ENCODE measurements around the gene MFSD2B.

MFSD2B gene

DNA sequence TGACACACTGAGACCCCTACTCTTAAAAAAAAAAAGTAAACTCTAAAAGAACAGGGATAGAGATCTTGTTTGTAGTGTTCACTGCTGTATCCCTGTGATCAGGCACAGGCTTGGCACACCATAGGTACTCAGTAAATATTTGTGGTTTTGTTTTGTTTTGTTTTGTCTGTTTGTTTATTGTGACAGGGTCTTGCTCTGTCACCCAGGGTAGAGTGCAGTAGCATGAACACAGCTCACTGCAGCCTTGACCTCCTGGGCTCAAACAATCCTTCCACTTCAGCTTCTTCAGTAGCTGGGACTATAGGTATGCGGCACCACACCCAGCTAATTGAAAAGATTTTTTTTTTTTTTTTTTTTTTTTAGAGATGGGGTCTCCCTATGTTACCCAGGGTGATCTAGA lies 43.1 kb downstream of the MFSD2B start:
- DNase-seq (ENCODE audit: low spot score): no peak
- no peak overlapping the region for H3K27ac ChIP-seq
- TF ChIP-seq, protein P1, sequence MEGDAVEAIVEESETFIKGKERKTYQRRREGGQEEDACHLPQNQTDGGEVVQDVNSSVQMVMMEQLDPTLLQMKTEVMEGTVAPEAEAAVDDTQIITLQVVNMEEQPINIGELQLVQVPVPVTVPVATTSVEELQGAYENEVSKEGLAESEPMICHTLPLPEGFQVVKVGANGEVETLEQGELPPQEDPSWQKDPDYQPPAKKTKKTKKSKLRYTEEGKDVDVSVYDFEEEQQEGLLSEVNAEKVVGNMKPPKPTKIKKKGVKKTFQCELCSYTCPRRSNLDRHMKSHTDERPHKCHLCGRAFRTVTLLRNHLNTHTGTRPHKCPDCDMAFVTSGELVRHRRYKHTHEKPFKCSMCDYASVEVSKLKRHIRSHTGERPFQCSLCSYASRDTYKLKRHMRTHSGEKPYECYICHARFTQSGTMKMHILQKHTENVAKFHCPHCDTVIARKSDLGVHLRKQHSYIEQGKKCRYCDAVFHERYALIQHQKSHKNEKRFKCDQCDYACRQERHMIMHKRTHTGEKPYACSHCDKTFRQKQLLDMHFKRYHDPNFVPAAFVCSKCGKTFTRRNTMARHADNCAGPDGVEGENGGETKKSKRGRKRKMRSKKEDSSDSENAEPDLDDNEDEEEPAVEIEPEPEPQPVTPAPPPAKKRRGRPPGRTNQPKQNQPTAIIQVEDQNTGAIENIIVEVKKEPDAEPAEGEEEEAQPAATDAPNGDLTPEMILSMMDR (IDR thresholded peaks at IDR 0.05): no peak
- no peak overlapping the region for H3K4me3 ChIP-seq

DNA sequence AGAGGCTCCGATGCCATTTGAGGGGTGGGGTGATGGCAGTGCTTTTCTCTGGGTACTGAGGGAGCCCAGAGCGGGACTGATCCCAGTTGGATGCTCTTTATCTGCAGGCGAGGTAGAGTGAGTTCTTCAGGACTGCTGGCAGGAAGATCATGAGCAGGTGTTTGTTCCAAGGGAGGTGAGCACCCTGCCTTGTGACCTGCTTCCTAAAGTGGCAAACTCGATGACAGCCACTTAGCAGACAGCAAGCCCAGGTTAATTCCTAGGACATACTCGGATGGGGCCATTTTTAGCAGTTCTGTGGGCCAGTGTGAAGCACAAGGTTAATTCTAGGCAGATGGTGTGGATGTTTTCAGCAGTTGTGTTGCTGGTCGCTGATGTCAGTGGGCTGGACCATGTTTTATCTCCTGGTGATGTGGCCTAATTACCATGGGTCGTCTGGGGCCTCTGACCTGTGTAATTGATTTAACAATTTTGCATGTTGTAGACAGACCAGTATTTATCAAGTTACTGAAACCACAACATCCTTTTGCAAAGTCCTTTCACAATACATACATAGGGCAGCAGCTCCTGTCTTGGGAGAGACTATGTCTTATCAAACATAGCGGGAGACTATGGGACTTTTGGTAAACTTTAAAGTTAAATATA lies 44.6 kb downstream of the MFSD2B start:
- H3K27ac ChIP-seq: no peak overlapping the region
- TF ChIP-seq, protein P1 (IDR thresholded peaks at IDR 0.05): no peak
- DNase-seq (ENCODE audit: low spot score): no peak
- no peak overlapping the region for H3K4me3 ChIP-seq

DNA sequence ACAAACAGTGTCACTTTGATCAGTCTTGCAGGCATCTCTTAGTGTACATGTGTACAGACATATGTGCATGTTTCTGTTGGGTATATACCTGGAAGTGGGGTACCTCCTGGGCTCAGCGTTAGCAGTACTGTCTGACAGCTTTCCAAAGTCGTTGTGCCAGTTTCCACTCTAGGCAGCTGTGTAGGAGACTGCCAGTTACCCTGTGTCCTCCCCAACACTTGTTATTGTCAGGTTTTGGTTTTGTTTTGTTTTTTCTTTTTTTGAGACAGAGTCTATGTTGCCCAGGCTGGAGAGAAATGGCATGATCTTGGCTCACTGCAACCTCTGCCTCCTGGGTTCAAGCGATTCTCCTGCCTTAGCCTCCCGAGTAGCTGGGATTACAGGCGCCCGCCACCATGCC lies 45.9 kb downstream of the MFSD2B start:
- TF ChIP-seq, protein P1 (IDR thresholded peaks at IDR 0.05): no peak
- no peak overlapping the region for H3K27ac ChIP-seq
- no peak overlapping the region for H3K4me3 ChIP-seq
- DNase-seq (ENCODE audit: low spot score): no peak

DNA sequence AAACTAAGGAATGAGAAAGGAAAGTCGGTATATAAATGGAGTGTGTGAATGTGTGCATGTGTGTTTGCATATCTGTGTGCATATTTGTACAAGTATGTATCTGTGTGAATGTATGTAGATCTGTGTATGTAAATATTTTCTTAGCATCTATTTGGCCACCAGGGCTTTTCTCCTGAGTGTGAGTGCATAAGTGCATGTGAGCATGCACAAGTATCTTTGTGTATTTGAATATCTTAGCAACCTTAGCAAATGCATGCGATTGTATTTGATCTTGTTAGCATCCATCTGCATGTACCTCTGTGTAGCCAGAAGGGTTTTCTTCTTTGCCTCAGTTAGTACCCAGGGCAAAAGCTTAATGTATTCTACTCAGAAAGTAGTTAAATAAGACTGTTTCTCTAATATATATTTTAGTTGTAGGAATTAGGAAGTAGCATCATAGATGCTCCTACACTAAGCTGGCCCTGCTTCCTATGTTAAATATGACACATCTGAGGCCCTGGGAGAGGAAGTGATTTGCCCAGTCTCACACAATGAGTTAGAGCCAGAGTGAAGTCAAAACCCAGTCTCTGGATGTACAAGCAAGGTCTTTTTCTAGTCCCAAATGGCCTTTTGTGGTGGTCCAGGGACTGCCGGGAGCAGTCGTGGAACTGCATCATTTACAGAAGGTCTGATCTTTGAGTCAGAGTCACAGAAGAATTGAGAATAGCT lies 48.8 kb downstream of the MFSD2B start:
- DNase-seq (ENCODE audit: low spot score): no peak
- H3K4me3 ChIP-seq: no peak overlapping the region
- TF ChIP-seq, protein P1 (IDR thresholded peaks at IDR 0.05): no peak
- H3K27ac ChIP-seq: no peak overlapping the region

DNA sequence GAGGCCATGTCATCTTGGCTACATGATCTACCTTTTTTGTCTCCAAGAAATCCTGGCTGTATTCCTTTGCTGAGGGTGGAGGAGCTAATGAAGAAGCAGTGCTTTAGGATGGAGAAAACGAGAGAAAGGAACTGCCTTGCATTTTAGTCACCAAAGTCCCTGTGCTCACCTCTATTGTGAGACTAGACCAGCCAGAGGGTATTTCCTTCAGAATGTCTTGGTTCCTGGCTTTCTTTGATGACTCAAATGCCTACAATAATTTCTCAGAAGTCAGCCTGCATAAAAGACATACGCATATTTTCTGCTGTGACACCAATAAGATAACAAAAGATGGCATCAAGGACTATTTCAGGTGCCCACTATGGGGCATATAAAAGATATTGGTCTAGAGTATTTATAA lies 55.5 kb downstream of the MFSD2B start:
- no peak overlapping the region for H3K27ac ChIP-seq
- no peak for DNase-seq (ENCODE audit: low spot score)
- H3K4me3 ChIP-seq: no peak overlapping the region

DNA sequence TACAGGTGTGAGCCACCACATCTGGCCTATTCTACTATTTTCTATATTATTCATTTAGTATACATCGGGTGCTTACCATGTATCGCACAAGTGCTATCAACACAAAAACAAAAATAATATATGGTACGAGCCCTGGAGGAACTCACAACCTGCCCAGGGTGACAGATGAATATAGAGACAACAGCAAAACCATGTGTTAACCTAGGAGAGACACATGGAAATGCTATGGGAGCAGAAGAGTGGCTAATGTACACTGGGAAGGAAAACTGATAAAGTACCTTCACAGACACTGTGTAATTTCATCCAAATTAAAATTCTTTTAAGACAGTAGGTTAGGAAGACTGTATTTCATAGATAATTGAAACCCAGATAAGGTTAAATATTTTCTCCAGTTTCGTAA lies 62.4 kb downstream of the MFSD2B start:
- Histone ChIP-seq H3K4me3 (no peak overlapping the region), H3K27ac (no peak overlapping the region)
- no peak for DNase-seq (ENCODE audit: low spot score)
- TF ChIP-seq, protein P1 (IDR thresholded peaks at IDR 0.05): no peak

More for the DNA sequence above, 55.5 kb downstream of the MFSD2B start:
- TF ChIP-seq, protein P1 (IDR thresholded peaks at IDR 0.05): no peak

DNA sequence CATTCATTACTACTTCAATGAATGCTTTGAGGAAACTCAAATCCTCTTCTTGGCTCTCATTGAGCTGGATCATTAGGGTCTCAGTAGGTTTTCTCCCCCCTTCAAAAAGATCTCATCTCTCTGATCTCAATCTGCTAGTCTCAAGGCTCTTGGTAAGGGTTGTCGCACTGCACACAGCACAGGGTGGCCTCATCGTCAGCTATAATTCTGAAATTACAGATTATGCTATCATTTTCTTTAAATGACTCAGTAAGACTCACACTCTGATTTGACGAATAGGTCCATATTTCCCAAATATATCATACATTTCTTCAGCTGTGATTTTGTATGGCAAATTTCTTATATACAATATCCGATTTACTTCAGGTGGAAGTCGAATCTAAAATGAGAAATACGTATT lies 63.9 kb downstream of the MFSD2B start:
- H3K4me3 ChIP-seq: no peak overlapping the region
- DNase-seq (ENCODE audit: low spot score): no peak
- TF ChIP-seq, protein P1 (IDR thresholded peaks at IDR 0.05): no peak
- no peak overlapping the region for H3K27ac ChIP-seq
